ENCODE data around the gene HKDC1. TPM values are rescaled to one million over a fixed set of nuclear protein-coding genes. Genes with fewer than 3 reads are reported as not detected.

The HKDC1 gene
- polyA plus RNA-seq, 3 donors: 15.8 to 21.0 (median 19.3) TPM

GRCh38 chr10:69215405-69216171 lies 4.5 kb upstream of the HKDC1 start:
- no peak for DNase-seq

GRCh38 chr10:69216577-69217118 lies 3.5 kb upstream of the HKDC1 start:
- DNase-seq: no peak

- no peak for DNase-seq
Observed at GRCh38 chr10:69217119-69217754, 2.9 kb upstream of the HKDC1 start.

DNA sequence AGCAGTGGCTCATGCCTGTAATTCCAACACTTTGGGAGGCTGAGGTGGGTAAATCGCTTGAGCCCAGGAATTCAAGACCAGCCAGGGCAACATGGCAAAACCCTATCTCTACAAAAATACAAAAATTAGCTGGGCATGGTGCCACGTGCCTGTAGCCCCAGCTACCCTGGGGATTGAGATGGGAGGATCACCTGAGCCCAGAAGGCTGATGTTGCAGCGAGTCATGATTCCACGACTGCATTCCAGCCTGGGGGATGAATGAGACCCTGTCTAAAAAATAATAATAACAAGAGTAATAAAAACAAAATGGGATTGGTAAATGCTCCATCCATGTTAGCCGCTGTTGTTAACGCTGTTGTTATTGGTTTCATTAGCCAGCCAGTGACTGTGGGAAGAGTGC lies 1.3 kb upstream of the HKDC1 start:
- DNase-seq: no peak

DNA sequence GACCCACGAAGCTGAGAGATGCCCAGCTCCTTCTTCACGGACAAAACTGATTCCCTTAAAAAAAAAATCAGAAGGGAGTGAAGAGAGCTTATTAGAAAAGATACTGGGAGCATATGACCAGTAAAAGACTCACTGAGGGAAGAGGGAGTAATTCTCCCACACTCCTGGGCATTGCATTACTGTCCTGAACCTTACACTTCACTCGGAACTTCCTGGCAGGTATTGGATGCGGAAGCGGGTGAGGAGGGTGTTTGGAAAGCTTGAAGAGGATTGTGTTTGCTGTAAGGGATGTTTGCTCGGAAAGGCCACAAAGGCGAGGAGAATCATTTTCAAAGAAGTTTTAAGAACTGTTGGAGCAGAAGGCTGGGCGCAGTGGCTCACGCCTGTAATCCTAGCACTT lies 375 bp downstream of the HKDC1 start:
- DNase-seq: no peak

DNA sequence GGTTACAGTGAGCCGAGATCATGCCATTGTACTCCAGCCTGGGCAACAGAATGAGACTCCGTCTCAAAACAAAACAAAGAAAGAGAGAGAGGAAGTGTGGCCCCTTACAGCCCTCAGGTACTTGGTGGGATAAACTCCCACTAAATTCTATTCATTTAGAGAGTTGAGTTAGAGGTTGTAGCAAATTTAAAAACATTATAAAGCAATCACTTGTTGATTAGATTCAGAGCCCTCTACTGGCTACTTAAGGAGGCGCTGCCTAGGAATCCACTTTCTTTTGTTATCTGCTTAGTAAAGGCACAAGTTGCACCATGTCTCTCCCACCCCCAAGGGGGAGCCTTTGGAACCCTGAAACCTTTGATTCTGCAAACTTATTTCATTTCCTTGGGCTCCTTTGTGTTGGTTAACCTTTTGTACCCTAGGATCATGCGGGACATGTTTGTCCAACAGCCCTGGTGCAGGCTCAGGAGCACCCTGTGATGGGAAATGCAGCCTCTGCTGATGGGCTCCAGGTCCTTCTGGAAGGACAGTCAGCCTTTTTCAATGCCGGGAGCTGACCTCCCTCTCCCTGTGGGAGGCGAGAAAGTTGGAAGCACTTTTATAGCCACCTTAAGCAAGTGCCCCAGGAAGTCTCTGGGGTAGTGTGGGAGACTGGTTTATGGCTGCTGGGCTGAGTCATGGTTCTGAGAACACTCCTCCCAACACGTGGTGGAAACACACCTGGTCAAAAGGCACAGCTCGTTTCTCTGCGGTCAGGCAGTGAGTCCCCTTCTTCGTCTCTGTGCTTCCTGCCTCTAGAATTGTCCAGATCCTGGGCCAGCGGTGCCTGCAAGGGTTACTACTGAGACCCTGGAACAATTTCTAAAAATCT lies 2.3 kb downstream of the HKDC1 start:
- DNase-seq: peak; percentile 47

DNA sequence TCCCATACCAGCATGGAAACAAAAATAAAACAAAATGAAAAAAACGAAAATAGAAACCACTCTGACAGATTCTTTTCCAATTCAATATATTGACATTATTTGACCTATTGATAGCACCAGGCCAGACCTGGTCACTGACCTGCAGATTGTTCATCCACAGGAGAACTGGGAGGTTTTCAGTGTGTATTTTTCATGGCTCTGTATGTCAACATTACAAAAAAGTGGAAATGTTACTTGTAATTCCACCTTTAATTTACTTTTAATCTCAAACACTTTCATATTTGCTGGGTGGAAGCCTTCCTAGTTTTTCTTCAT lies 2.9 kb downstream of the HKDC1 start:
- DNase-seq: no peak

- DNase-seq: no peak
Observed at GRCh38 chr10:69224862-69225657, 4.9 kb downstream of the HKDC1 start.

GRCh38 chr10:69225681-69226080 lies 5.5 kb downstream of the HKDC1 start:
- no peak for DNase-seq

DNA sequence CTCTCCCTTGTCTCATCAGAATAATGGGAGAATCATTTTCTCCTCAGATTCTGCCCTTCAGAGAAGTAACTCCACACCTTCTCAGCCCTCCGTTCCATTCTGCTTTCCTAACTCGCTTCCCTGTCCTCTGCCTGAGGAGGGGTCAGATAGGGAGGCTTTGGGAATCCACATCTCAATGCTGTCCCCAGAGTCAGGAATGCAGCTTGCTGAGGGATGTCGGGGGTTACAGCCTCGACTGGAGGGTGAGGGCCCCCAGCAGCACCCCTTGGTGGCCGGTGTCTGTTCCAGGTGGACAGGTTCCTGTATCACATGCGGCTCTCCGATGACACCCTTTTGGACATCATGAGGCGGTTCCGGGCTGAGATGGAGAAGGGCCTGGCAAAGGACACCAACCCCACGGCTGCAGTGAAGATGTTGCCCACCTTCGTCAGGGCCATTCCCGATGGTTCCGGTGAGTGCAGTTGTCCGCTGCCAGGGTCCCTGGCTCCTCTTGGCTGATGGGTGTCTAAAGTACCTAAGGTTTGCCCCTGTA lies 6.9 kb downstream of the HKDC1 start:
- DNase-seq: no peak

DNA sequence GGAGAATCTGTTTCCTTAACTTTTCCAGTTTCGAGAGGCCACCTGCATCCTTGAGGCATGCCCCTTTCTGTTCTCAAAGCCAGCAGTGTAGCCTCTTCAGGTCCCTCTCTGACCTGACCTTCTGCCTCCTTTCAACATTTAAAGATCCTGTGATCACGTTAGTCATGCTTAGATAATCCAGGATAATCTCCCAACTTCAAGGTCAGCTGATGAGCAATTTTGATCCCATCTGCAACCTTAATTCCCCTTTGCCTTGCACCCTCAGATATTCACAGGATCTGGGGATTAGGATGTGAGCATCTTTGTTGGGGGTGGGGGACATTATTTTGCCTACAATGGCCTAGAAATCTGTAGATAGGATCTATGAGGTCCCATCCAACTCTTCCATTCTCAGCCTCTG lies 8.0 kb downstream of the HKDC1 start:
- no peak for DNase-seq

GRCh38 chr10:69229616-69229916 lies 9.4 kb downstream of the HKDC1 start:
- no peak for DNase-seq

DNA sequence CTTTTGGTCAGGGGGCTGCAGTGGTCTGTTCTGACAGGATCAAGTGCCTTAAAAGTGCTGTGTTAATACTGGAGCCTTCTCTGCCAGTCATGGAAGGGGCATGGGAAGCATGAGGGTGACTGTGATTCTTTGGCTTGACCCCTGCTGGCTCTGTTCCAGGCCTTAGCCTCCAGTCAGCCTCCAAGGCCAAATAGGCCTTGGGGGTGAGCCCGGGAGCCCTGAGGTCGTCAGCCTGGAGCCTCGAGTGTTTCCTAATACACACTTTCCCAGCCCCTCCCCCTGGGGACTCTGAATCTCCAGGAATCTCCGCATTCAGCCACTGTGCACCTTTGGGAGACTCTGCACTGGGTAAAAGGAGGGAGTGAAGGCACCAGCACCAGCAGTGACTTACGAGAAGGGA lies 10.0 kb downstream of the HKDC1 start:
- DNase-seq: no peak

DNA sequence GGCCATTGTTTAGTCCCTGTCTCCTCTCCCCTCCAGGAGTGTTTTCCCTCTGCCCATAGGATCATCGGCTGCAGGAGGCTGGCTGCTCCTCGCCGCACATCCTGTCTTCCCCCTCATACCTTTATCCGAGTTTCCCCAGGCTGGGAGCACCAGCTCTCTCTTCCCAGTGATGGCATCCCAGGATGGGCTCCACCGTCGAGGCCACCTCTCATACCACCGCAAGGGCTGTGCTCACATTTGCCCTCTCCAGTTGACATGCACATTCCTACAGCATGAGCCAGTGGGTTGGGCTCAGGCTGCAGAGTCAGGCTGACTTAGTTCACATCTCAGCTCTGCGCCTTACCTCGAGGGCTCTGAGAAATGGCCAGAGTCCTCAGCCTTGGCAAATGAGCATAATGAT lies 12.1 kb downstream of the HKDC1 start:
- no peak for DNase-seq

DNA sequence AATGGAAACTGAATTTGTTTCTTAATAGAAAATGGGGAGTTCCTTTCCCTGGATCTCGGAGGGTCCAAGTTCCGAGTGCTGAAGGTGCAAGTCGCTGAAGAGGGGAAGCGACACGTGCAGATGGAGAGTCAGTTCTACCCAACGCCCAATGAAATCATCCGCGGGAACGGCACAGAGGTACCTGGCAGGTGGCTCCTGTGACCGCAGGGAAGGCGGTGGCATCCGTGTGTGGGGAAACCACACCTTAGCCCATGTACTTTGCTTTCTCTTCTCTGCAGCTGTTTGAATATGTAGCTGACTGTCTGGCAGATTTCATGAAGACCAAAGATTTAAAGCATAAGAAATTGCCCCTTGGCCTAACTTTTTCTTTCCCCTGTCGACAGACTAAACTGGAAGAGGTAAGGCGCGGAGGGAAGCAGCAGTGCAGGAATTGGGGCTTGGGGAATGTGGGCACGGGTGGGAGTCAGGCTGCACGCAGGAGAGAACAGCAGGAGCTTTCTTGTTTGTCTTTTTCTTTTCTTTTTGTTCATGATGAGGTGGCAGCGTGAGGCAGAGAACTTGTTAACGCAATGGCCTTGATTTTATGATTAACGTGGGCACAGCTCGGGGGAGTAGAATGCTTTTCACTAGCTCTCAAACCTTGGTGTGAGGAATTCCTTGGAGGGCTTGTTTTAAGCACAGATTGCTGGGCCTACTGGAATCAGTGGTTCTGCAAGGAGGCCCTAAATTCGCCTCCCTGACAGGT lies 12.8 kb downstream of the HKDC1 start:
- DNase-seq: no peak

DNA sequence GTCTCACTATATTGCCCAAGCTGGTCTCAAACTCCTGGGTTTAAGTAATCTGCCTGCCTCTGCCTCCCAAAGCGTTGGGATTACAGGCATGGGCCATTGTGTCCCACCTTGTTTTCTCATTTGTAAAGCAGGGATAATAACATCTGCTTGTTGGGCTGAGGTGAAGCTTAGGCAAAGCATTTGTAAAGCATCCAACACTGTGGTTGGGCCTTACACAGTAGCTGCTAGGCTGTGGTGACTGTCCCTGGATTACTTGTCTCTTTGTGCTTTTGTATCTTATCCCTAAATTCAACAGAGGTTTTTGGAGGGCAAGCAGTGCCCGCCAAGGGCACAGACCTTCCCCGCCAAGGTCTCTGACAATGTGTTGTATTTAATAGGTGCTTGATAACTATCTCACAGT lies 14.3 kb downstream of the HKDC1 start:
- no peak for DNase-seq

- DNase-seq: peak; percentile 73
Observed at GRCh38 chr10:69237528-69238159, 17.5 kb downstream of the HKDC1 start.

- no peak for DNase-seq
Observed at GRCh38 chr10:69239136-69239535, 19.0 kb downstream of the HKDC1 start.

- no peak for DNase-seq
Observed at GRCh38 chr10:69239816-69240434, 19.8 kb downstream of the HKDC1 start.

GRCh38 chr10:69240455-69240854 lies 20.3 kb downstream of the HKDC1 start:
- no peak for DNase-seq

All from renal pelvis (tissue), 4 donors.